ENCODE measurements around the gene S100PBP. TPM values are rescaled to one million over a fixed set of nuclear protein-coding genes. Genes with fewer than 3 reads are reported as not detected.

S100PBP gene
- total and polyA plus RNA-seq, 2 of the 13 experiments (the other 11 are each of a cell fraction or from before 2014, with no cell fraction given): 20.4 to 26.1 TPM

- TF ChIP-seq ZFAT (CRISPR knock-in tag; conservative IDR thresholded peaks at IDR 0.05) (no peak), KLF16 (CRISPR knock-in tag; IDR thresholded peaks at IDR 0.05) (no peak), ZNF781 (CRISPR knock-in tag; IDR thresholded peaks at IDR 0.05; ENCODE audit: borderline replicate concordance, not compliant biosample characterization) (no peak), ZKSCAN5 (CRISPR knock-in tag; IDR thresholded peaks at IDR 0.05) (no peak), STAG1 (CRISPR knock-in tag; IDR thresholded peaks at IDR 0.05) (peak; percentile 36; the same call in 1 of the 2 replicates), ZNF564 (CRISPR knock-in tag; IDR thresholded peaks at IDR 0.05) (no peak), KMT2A (CRISPR knock-in tag; IDR thresholded peaks at IDR 0.05) (no peak), ETS1 (CRISPR knock-in tag; IDR thresholded peaks at IDR 0.05) (no peak), CEBPG (CRISPR knock-in tag; IDR thresholded peaks at IDR 0.05) (peak; percentile 21; the same call in 1 of the 2 replicates), FOXO1 (CRISPR knock-in tag; IDR thresholded peaks at IDR 0.05) (no peak), ZNF619 (CRISPR knock-in tag; IDR thresholded peaks at IDR 0.05) (no peak), ZSCAN29 (CRISPR knock-in tag; conservative IDR thresholded peaks at IDR 0.05) (no peak), PHF8 (CRISPR knock-in tag; IDR thresholded peaks at IDR 0.05) (no peak)
- POLR2A ChIA-PET: no interaction called here
- Histone ChIP-seq H3K4me2 (ENCODE audit: low read depth, low read length) (no peak overlapping the region), H3K79me2 (ENCODE audit: insufficient read depth, low read length) (no peaks in the 10 kb centered on the region), H3K36me3 (replicated peaks in 1 of 2; ENCODE audit: control insufficient read depth in 1 of 2, insufficient read depth in 2 of 2, low read length in 2 of 2) (peaks cover 10 to 34% of the 10 kb centered on the region in 2 experiments), H3K27ac (ENCODE audit: extremely low read length, insufficient read depth, low read length) (no peak overlapping the region), H2AFZ (ENCODE audit: low read length) (no peak overlapping the region), H3K9ac (ENCODE audit: insufficient read depth, low read depth, low read length) (no peak overlapping the region), H4K20me1 (ENCODE audit: insufficient read depth, low read length) (no peaks in the 10 kb centered on the region), H3K4me1 (ENCODE audit: insufficient read depth, low read length) (no peaks in the 10 kb centered on the region), H3K27me3 (ENCODE audit: control insufficient read depth in 1 of 2, insufficient read depth in 2 of 2, low read length in 2 of 2) (no peaks in the 10 kb centered on the region), H3K9me3 (ENCODE audit: low read length) (no peaks in the 10 kb centered on the region), H3K4me3 (replicated peaks in 1 of 3; ENCODE audit: insufficient read depth in 1 of 3, low read depth in 2 of 3, low read length in 3 of 3) (no peak overlapping the region)
- CTCF ChIA-PET (ENCODE audit: low intra/inter-chr PET ratio, low total read pairs): no interaction called here
- BruUV-seq (replicated peaks): no TSS peak
- FAIRE-seq (no peak), DNase-seq (ENCODE audit: low spot score) (peak; percentile 39), ATAC-seq (no peak)
- 94% methylated on average over 7 of the region's 7 CpGs for WGBS (ENCODE audit: low lambda C conversion rate)
- intact Hi-C loops (cut with micrococcal nuclease; ENCODE audit: unreplicated experiment) (no loop called here), in situ Hi-C loops (cut with HindIII; ENCODE audit: extremely low pct_ligation_motif_present, low pct_unique_long_range_greater_than_20kb) (loop anchor here (10.0 kb wide), 1 partner anchor 46 kb away; the partner anchor contains the start of gene FNDC5)
Measured at GRCh38 chr1:32828341-32828740, 10.9 kb downstream of the S100PBP start.
